GM12872 (cell line): ENCODE data around the gene MYO5C.

Source experiments
- CTCF ChIP-seq: IDR thresholded peaks from 3 replicates; pipeline ENCODE4 v1.5.1; 2011; ENCODE audit warnings: low read depth, mild to moderate bottlenecking, low read length, moderate library complexity; ENCODE audit not compliant: insufficient read depth

MYO5C gene

GRCh38 chr15:52162260-52162659 is 133.3 kb downstream of the MYO5C start:
- TF ChIP-seq CTCF, result no peak

- no peak for TF ChIP-seq CTCF
Observed at GRCh38 chr15:52161406-52161966, 134.1 kb downstream of the MYO5C start.

- TF ChIP-seq CTCF, result no peak
Observed at GRCh38 chr15:52159645-52160044, 136.0 kb downstream of the MYO5C start.

- TF ChIP-seq CTCF, result no peak
Observed at GRCh38 chr15:52158084-52158765, 137.4 kb downstream of the MYO5C start.

GRCh38 chr15:52155878-52156277 is 139.7 kb downstream of the MYO5C start:
- TF ChIP-seq CTCF, result no peak

- no peak for TF ChIP-seq CTCF
Observed at GRCh38 chr15:52154896-52155865, 140.4 kb downstream of the MYO5C start.
